GM19351 (cell line): ENCODE data around the gene CCNY.
A peak's percentile ranks its signal among the peaks of the same experiment; 100 is the strongest.

Experiments
- ATAC-seq: cut with Tn5 transposase; IDR thresholded peaks from one replicate; pipeline ENCODE4 v1.9.1; 2021; ENCODE audit warnings: mild to moderate bottlenecking, moderate library complexity; ENCODE audit not compliant: unreplicated experiment

CCNY gene

GRCh38 chr10:35467186-35467585 lies 130.9 kb downstream of the CCNY start:
- no peak for ATAC-seq

- no peak for ATAC-seq
Observed at GRCh38 chr10:35470248-35470924, 134.1 kb downstream of the CCNY start.

- ATAC-seq = no peak
Observed at GRCh38 chr10:35470925-35471315, 134.6 kb downstream of the CCNY start.

- no peak for ATAC-seq
Observed at GRCh38 chr10:35471435-35471834, 135.1 kb downstream of the CCNY start.

GRCh38 chr10:35480142-35480541 lies 143.8 kb downstream of the CCNY start:
- no peak for ATAC-seq

- ATAC-seq = no peak
Observed at GRCh38 chr10:35481413-35481812, 145.1 kb downstream of the CCNY start.

GRCh38 chr10:35486297-35486990 lies 150.1 kb downstream of the CCNY start:
- no peak for ATAC-seq

- ATAC-seq = no peak
Observed at GRCh38 chr10:35487336-35488034, 151.2 kb downstream of the CCNY start.

- no peak for ATAC-seq
Observed at GRCh38 chr10:35488228-35488627, 151.9 kb downstream of the CCNY start.

- no peak for ATAC-seq
Observed at GRCh38 chr10:35492386-35493195, 156.3 kb downstream of the CCNY start.

GRCh38 chr10:35493196-35494118 lies 157.1 kb downstream of the CCNY start:
- no peak for ATAC-seq

GRCh38 chr10:35495521-35496119 lies 159.3 kb downstream of the CCNY start:
- peak; percentile 43 for ATAC-seq

- ATAC-seq = no peak
Observed at GRCh38 chr10:35497909-35498308, 161.6 kb downstream of the CCNY start.

- ATAC-seq = peak; percentile 86
Observed at GRCh38 chr10:35498693-35499092, 162.4 kb downstream of the CCNY start.

GRCh38 chr10:35501923-35502322 lies 165.6 kb downstream of the CCNY start:
- no peak for ATAC-seq

GRCh38 chr10:35502692-35503091 lies 166.4 kb downstream of the CCNY start:
- ATAC-seq = no peak

GRCh38 chr10:35503578-35503977 lies 167.3 kb downstream of the CCNY start:
- ATAC-seq = no peak

GRCh38 chr10:35504132-35504531 lies 167.8 kb downstream of the CCNY start:
- ATAC-seq = no peak

- no peak for ATAC-seq
Observed at GRCh38 chr10:35505241-35505873, 169.0 kb downstream of the CCNY start.
